NCI-H2196 treated with DMSO at 0.1 percent for 48 hours (cell line): Measurements from ENCODE around the gene HDAC3.
A peak's percentile ranks its signal among the peaks of the same experiment; 100 is the strongest.

ENCODE experiments used
- DNase-seq: peaks from one replicate; lab custom pipeline; 2025; ENCODE audit not compliant: unreplicated experiment; lab: John Stamatoyannopoulos, UW

The HDAC3 gene

GRCh38 chr5:141605523-141606277, 30.9 kb downstream of the HDAC3 start:
- no peak for DNase-seq

GRCh38 chr5:141603923-141604717, 32.5 kb downstream of the HDAC3 start:
- no peak for DNase-seq

- DNase-seq: no peak
These were observed 34.0 kb downstream of the HDAC3 start for GRCh38 chr5:141602606-141603005.

GRCh38 chr5:141598391-141599345, 38.0 kb downstream of the HDAC3 start:
- DNase-seq: no peak

GRCh38 chr5:141597814-141598213, 38.8 kb downstream of the HDAC3 start:
- no peak for DNase-seq

- no peak for DNase-seq
These were observed 39.3 kb downstream of the HDAC3 start for GRCh38 chr5:141597394-141597793.

GRCh38 chr5:141596867-141597266, 39.8 kb downstream of the HDAC3 start:
- no peak for DNase-seq

GRCh38 chr5:141590127-141590526, 46.5 kb downstream of the HDAC3 start:
- no peak for DNase-seq

GRCh38 chr5:141586246-141586645, 50.4 kb downstream of the HDAC3 start:
- no peak for DNase-seq

GRCh38 chr5:141585594-141585993, 51.1 kb downstream of the HDAC3 start:
- no peak for DNase-seq

GRCh38 chr5:141574122-141574510, 62.5 kb downstream of the HDAC3 start:
- DNase-seq: peak; percentile 24

GRCh38 chr5:141573489-141574121, 63.0 kb downstream of the HDAC3 start:
- no peak for DNase-seq
